ENCODE results near the gene PPRC1. TPM values are rescaled to one million over a fixed set of nuclear protein-coding genes. Genes with fewer than 3 reads are reported as not detected.

Gene PPRC1
- total RNA-seq, 2 donors from 2014 or later, result 19.8 to 24.4 TPM

GRCh38 chr10:102154466-102155116 is 21.8 kb downstream of the PPRC1 start:
- H3K4me3 ChIP-seq, result no peak overlapping the region
- 97% methylated on average over 11 of the region's 11 CpGs for WGBS
- peaks cover 5% of the 10 kb centered on the region for H3K4me1 ChIP-seq (replicated peaks)
- no peak for TF ChIP-seq CTCF (IDR thresholded peaks at IDR 0.05)
- no peak for TF ChIP-seq POLR2AphosphoS5 (IDR thresholded peaks at IDR 0.05)
- TF ChIP-seq POLR2A (IDR thresholded peaks at IDR 0.05), result no peak
- no peaks in the 10 kb centered on the region for H3K27me3 ChIP-seq (replicated peaks; ENCODE audit: insufficient read depth)
- no peaks in the 10 kb centered on the region for H3K9me3 ChIP-seq
- no peak overlapping the region for H3K27ac ChIP-seq
- intact Hi-C loops (cut with DNase I), result loop anchor here (5.0 kb wide), 1 partner anchor 337 kb away; the partner anchor contains the start of gene OGA
- H3K36me3 ChIP-seq, result peaks cover 3 to 8% of the 10 kb centered on the region in 2 donors
- DNase-seq (ENCODE audit: low spot score), result no peak

GRCh38 chr10:102157224-102157623 is 24.4 kb downstream of the PPRC1 start:
- H3K9me3 ChIP-seq, result no peaks in the 10 kb centered on the region
- peak; percentile 51 for DNase-seq (ENCODE audit: low spot score)
- intact Hi-C loops (cut with DNase I), result no loop called here
- 38% methylated on average over 3 of the region's 3 CpGs for WGBS
- H3K4me1 ChIP-seq (replicated peaks), result peaks cover 5% of the 10 kb centered on the region
- peaks cover 16 to 35% of the 10 kb centered on the region in 2 donors for H3K36me3 ChIP-seq
- H3K27me3 ChIP-seq (replicated peaks; ENCODE audit: insufficient read depth), result no peaks in the 10 kb centered on the region
- no peak overlapping the region for H3K4me3 ChIP-seq
- no peak for TF ChIP-seq CTCF (IDR thresholded peaks at IDR 0.05)
- TF ChIP-seq POLR2AphosphoS5 (IDR thresholded peaks at IDR 0.05), result peak; percentile 77
- TF ChIP-seq POLR2A (IDR thresholded peaks at IDR 0.05), result no peak
- H3K27ac ChIP-seq, result peak overlapping the region in 1 of 2 donors; percentile 35

GRCh38 chr10:102159051-102159597 is 26.3 kb downstream of the PPRC1 start:
- 90% methylated on average over 5 of the region's 5 CpGs for WGBS
- Histone ChIP-seq H3K27me3 (replicated peaks; ENCODE audit: insufficient read depth) (no peaks in the 10 kb centered on the region), H3K36me3 (peaks cover 16 to 38% of the 10 kb centered on the region in 2 donors), H3K4me3 (no peak overlapping the region), H3K9me3 (no peaks in the 10 kb centered on the region), H3K27ac (no peak overlapping the region), H3K4me1 (replicated peaks) (no peaks in the 10 kb centered on the region)
- intact Hi-C loops (cut with DNase I), result no loop called here
- no peak for DNase-seq (ENCODE audit: low spot score)
- no peak for TF ChIP-seq POLR2AphosphoS5 (IDR thresholded peaks at IDR 0.05)
- TF ChIP-seq CTCF (IDR thresholded peaks at IDR 0.05), result no peak
- no peak for TF ChIP-seq POLR2A (IDR thresholded peaks at IDR 0.05)

GRCh38 chr10:102159831-102160230 is 27.0 kb downstream of the PPRC1 start:
- Histone ChIP-seq H3K27ac (no peak overlapping the region), H3K27me3 (replicated peaks; ENCODE audit: insufficient read depth) (no peaks in the 10 kb centered on the region), H3K9me3 (no peaks in the 10 kb centered on the region), H3K4me1 (replicated peaks) (no peaks in the 10 kb centered on the region), H3K4me3 (no peak overlapping the region), H3K36me3 (peaks cover 16 to 38% of the 10 kb centered on the region in 2 donors)
- whole genome bisulfite sequencing, result 94% methylated on average over 4 of the region's 4 CpGs
- TF ChIP-seq POLR2AphosphoS5 (IDR thresholded peaks at IDR 0.05), result no peak
- no peak for TF ChIP-seq CTCF (IDR thresholded peaks at IDR 0.05)
- no peak for TF ChIP-seq POLR2A (IDR thresholded peaks at IDR 0.05)
- no peak for DNase-seq (ENCODE audit: low spot score)
- intact Hi-C loops (cut with DNase I), result no loop called here

Data from prostate gland (tissue), 2 donors.